Endometrial microvascular endothelial cells (primary cell): ENCODE measurements around the gene FAAP100. TPM values are rescaled to one million over a fixed set of nuclear protein-coding genes. Genes with fewer than 3 reads are reported as not detected.
"Not testable (repeated sequence)": the region's sequence is repeated elsewhere in the genome, so short reads cannot be mapped to it uniquely, and the experiment has no call there.

Experiments used
- in situ Hi-C: cut with HindIII; loops from 2 replicates; pipeline ENCODE4 v1.10.0; 2017; ENCODE audit warnings: low sequenced_read_pairs, low pct_unique_long_range_greater_than_20kb; ENCODE audit errors: inconsistent ontology term
- total RNA-seq: library from RNA; depleted of rRNA; stranded (reverse); fragments of >200 nt; gene quantifications from one replicate; pipeline ENCODE4 v1.2.3, GENCODE V29; 2015; ENCODE audit errors: inconsistent ontology term

Gene FAAP100
- total RNA-seq, 1 donor from 2014 or later = 41.1 TPM

DNA sequence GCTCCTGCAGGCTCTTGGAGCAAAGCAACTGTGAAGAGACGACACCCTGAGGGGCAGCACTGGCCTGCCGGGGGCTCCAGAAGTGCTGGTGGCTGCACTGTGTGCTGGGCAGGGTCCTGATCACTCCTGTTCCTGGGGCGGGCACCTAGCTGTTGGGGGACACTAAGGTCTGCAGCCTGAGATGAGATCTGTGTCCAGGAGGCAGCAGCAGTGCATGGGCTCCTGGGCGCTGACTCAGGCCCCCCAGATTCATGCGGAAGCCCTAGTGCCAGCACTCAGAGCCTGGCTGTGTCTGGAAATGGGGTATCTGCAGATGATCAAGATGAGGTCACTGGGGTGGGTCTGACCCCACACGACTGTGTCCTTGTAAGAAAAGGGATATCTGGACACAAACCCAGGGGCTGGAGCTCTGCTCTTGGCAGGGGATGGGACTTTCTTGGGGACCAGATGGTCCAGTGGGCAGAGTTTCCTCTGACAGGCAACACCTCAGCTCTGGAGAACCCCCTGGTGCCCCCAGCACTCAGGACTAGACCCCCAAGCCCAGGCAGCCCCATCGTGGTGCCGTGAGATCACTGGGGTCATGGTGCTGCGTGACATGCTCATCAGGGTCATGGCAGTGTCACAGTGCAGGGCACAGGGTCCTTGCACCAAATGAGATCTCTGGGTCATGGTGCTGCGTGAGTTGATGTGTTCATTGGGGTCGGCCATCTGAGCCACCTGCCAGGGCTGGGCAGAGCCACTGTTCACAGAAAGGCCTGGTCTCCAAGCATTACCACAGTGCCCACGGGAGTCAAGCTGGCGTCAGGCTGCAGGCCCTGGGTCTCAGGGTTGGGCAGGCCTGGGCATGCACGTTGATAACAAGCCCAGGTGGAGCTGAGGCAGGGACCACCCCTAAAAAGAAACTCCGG lies 9.5 kb downstream of the FAAP100 start:
- in situ Hi-C loops = no loop called here

DNA sequence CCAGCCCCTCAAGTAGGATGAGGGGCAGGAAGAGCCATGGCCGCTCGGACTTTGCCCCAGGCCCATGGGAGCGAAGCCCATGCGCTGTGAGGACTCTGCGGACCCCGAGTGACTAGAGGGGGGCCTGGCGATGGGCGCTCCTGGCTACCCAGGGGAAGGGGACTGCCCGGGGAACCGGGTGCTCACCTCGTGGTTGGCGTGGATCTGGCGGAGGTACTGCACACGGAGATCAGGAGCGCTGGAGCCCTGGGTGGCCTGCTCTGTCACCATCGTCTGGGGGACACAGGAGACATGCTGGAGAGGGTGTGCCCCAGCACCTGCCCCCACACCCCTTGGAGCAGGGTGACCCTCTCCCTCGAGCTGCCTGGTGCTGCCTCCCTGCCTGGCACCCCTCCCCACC lies 11.0 kb downstream of the FAAP100 start:
- in situ Hi-C loops = no loop called here

DNA sequence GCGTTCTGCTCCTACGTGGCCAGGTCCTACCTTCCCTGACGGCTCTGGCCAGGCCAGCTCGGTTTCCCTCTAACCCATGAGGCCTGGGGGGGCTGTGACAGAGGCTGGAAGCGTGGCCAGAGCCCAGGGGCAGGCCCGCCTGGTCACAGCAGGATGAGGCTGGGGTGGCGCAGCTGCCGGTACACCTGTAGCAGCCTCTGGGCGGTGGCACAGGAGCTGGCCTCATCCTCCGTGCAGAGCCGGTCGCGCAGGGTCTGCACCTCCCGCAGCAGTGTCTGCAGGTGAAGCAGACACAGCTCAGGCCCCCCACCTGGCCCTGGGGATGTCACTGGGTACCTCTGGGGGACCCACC lies 11.5 kb downstream of the FAAP100 start:
- in situ Hi-C loops = no loop called here

DNA sequence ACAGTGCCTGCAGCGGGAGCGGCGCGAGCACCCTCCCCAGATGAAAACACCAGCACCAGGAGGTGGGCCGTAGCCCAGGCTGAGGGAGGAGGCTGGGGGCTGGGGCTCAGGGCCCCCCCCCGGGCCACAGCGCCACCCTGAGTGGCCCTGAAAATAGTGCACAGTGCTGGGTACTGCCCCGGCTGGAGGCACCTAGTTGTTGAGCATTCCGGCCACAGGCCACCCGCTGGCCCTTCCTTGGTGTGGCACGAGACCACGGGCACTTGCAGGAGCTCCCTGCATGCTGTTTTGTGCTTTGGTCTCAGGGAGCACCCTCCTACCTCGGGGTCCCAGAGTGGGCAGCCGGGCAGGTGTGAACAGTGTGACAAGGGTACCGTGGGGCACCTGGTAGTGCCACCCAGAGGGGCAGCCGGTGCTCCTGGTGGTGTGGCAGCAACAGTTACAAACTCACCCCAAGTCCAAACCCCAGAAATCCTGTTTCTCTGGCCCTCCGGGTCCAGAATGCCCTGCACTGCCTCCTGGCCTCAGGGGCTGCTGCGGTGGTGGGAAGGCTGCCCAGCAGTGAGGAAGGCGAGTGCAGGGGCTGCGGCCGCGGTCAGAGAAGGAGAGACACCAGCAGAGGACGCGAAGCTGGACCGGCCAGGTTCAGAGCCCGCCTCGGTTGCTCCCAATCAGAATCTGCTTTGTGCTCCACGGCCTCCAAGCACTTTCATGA lies 12.0 kb downstream of the FAAP100 start:
- in situ Hi-C loops = no loop called here

DNA sequence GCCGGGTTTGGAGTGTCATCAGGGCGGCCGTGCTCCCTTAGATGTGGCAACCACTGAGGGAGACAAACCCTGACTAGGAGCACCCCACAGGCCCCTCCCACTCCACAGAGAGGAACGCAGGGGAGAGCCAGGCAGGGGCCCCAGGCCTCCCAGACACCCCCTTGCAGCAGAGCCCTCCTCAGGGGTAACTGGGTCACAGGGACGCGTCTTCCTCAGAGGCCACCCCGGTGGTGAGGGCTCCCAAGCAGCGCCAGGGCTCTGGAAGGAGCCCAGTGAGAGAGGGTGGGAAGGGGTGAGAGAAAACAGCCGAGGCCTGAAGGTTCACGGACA lies 12.6 kb downstream of the FAAP100 start:
- in situ Hi-C loops = no loop called here

DNA sequence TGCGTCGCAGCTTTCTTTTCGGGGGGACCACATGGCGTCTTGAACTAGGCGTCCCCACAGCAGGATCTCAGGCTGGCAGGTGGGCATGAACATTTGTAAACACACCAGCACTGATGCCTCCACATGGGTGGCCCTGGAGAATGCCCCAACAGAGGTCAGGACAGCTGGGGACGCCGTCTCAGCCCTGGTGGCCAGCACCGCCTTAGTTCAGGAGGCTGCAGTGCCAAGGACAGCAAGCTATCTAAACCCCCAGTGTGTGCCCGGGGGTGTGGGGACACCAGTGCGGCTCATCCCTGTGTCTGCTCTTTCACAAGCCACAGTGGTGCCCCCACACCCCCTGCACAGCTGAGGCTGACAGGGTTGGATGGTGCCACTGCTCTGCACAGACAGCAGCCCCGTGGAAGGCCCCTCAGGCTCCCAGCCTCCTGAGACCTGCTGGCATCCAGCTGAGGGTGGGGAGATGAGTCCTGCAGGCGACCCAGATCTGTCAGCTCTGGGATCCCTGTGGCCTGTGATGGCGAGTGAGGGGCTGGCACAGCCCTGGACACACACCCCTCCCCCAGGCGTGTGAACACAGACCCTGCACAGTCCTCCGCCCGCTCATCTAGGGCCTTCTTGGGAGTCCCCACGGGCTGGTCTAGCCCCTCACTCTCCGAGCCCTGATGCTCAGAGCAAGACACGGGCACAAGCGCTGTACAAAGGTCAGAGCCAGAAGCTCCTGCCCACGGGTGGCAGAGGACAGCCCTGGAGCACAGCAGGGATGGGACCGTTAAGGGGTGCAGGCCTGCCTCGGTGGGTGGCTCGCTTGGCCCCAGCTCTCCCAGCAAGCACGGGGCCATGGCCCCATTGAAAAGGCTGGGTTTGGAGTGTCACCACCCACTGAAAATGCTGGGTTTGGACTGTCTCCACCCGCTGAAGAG lies 13.2 kb downstream of the FAAP100 start:
- in situ Hi-C loops = no loop called here

DNA sequence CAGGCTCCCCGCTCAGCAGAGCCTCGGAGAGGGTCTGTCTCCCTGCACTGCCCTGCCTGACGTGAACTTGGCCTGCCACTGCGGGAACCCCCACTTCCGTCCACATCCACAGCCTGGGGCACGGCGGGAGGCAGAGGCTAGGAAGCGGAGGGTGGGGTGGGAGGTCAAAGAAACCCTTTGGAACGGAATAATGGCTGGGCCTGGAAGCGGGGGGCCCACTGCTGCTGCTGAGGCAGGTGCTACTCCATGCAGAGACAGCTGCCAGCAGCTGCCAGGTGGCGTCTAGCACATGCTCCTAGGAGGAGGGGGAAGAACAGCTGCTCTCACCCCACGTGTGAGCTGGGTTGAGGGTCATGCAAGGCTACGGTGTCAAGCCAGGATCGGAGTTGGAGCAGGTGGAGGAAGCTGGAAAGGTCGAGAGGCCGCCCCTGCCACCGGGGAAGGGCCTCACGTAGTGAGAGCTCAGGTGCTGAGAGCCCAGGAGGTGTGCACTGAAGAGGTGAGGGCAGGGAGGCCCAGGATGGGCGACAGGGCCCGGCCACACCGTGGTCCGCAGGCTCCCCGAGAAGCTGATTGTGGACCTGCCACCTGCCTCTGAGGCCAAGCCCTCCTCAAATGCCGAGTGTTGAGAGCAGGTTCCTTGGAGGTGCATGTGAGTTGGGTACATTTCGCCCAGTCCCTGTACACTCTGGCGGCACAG lies 14.1 kb downstream of the FAAP100 start:
- in situ Hi-C loops = no loop called here

DNA sequence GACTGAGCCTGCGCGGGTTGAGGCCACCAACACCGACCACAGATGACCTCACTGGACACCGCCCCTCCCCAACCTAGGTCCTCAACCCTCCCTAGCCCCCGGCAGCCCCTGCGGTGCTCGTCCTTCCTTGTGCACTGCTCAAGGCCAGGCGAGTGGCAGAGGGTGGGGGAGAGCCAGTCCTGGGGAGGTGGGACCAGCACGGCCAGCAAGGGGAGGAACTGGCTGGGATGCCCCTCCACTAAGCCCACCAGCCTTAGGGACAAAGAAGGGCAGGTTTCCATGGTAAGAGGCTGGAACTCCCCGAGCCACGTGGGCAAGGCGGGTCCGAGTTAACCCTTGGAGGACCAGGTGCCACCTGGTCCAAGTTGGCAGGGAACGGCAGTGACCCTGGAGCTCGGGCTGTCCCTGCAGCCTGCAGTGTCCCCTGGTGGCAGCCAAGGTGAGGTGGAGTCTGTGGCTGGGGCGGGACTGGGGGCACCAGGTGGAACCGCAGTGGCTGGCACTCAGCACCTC lies 14.8 kb downstream of the FAAP100 start:
- in situ Hi-C loops = no loop called here

DNA sequence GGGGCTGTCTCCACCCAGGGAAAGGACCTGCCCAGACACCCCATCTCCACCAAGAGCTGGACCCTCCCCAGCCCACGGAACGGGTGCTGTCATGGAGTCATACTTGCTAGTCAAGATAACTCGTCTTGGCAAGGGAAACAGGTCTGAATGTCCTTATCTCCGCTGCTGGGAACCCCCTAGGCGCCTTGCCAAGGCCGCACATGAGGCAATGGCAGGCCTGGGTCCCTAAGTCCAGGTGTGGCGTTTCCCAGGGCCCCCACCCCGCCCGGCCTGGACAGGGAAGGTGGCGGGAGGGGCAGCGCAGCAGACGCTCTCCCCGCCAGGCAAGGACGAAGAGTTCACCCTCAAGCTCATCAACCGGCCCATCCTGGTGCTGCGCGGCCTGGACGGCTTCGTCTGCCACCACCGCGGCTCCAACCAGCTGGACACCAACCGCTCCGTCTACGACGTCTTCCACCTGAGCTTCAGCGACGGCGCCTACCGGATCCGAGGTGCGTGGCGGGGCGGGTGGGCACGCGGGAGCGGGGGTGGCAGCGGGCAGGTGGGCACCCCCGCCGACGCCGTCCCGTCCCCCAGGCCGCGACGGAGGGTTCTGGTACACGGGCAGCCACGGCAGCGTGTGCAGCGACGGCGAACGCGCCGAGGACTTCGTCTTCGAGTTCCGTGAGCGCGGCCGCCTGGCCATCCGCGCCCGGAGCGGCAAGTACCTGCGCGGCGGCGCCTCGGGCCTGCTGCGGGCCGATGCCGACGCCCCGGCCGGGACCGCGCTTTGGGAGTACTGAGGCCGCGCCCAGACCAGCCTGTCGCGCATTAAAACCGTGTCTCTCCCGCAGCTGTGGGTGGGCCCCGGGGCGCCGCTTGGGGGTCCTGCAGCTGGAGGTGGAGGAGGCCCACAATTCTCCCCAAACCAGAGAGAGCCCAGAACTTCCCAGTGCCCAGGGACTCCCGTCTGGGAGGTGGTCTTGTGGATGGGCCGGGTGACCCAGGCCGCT lies 15.6 kb downstream of the FAAP100 start:
- in situ Hi-C loops = no loop called here

DNA sequence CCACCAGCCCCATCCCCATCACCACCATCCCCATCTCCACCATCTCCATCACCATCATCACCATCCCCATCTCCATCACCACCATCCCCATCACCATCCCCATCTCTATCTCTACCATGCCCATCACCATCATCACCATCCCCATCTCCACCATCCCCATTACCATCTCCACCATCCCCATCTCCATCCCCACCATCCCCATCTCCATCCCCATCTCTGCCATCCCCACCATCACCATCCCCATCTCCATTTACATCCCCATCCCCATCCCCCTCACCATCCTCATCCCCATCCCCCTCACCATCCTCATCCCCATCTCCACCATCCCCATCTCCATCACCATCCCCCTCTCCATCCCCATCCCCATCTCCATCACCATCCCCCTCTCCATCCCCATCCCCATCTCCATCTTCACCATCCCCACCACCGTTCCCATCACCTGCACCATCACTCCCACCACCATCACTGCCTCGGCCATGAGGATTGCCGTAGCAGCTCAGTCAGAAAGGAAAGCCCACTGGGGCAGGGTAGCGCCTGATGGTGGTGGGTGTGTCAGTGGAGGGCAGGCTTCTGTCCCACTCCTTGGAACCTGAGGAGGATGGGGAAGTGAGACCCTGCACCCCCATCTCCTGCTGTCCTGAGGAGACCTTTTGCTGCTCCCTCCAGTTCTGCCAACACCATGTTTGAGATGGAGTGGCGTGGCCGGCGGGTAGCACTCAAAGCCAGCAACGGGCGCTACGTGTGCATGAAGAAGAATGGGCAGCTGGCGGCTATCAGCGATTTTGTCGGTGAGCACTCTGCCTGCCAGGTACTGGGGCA lies 16.5 kb downstream of the FAAP100 start:
- in situ Hi-C loops = no loop called here

DNA sequence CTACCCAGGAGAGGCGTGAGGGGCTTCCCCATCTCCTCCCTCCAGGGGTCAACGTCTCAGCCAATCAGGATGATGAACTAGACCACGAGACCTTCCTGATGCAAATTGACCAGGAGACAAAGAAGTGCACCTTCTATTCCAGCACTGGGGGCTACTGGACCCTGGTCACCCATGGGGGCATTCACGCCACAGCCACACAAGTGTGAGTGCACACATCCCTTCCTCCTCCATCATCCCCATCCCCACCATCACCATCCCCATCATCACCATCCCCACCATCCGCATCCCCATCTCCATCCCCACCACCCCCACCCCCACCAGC lies 17.2 kb downstream of the FAAP100 start:
- in situ Hi-C loops = no loop called here

DNA sequence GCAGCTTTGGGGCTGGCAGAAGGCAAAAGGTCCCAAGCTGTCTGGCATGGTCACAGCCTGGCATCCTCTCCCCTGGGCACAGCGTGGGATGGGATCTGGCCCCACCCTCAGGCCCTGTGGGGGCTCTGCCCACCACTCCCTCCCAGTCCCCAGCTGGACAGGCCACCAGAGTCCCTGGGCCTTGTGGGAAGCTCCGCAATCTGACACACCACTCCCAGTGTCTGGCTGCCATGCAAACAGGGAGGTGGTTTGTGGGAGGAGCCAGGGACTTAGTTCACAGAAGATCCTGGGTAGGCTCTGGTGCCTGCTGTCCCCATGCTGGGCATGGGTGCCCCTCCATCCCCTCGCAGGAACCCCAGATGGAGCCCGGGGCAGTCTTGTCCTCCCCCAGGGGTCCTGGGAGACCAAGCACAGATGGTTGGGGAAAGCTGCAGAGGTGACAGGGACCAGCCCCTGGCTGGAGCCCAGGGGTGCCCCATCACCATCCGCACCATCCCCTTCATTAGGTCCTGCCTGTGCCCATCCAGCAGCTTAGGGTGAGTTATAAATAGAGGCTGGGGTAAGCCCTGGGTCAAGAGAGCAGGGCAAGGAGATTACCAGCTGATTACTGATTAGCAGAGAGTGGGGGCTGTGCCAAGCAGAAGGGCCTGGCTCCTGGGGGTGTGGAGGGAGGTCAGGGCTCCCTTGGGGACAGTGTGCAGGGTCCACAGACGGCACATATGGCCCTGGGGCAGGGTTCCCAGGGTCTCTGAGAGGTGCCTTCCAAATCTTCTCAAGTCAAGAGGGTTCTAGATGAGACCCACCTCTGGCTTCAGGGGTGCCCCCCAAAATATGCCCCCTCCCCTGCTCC lies 17.8 kb downstream of the FAAP100 start:
- in situ Hi-C loops = no loop called here

DNA sequence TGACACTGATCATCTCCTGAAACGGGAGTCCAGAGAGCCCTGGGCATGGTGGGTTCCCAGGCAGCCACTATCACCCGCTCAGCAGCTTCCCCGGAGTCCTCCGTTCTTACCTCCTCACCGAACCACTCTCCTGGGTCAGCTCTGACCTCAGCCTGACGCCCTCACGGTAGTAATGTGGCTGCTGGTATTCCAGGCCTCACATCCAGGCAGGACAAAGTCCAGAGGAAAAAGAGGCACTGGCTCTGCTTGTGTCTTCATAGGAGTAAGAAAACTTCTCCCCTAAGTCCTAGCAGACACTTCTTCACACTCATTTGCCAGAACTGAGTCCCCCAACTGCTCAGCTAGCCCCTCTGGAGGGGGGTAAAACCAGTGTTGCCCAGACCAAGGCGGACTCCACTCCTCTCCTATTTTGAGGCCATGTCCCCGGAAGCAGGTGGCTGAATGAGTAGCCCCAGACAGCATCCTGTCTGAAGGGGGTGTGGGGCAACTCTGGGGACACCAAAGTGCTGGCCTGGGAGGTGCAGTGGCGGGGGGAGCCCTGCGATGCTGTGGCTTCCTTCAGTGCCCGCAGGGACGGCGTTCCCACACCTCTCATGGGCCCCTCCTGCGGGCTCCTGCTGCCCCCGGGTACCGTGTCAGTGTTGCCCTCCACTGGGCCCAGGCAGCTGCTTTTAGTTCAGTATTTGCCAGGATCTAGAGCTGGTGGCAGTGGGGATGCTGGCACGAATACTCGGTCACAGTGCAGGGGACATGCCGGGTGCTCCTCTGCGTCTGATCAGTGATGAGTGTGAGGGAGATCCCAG lies 18.6 kb downstream of the FAAP100 start:
- in situ Hi-C loops = no loop called here

DNA sequence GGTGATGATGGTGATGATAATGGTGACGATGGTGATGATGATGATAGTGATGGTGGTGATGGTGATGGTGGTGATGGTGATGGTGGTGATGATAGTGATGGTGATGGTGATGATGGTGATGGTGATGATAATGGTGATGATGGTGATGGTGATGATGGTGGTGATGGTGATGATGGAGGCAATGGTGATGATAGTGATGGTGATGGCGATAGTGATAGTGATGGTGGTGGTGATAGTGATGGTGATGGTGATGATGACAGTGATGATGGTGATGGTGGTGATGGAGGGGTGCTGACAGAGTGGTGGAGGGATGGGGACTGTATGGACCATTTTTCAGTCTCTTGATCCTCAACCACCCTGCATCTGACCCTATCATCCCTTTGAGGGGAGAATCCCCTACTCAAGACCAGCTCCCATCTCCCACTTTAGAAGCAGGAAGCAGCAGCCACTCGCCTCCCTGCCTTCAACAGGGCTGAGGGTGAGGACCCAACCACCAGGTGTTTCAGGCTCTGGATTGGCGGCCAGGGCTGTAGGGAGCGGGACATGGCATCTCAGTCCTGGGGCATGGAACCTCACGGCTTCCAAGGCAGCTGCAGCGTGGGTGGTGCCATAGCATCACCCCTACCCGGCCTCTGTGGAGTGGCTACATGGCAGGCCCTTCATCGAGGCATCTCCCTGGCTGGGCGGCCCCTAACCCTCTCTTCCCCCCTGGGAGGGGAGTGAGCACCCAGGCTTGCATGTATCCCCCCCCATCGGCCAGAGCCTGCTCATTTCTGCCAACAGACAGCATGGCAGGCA lies 19.5 kb downstream of the FAAP100 start:
- in situ Hi-C loops = no loop called here

DNA sequence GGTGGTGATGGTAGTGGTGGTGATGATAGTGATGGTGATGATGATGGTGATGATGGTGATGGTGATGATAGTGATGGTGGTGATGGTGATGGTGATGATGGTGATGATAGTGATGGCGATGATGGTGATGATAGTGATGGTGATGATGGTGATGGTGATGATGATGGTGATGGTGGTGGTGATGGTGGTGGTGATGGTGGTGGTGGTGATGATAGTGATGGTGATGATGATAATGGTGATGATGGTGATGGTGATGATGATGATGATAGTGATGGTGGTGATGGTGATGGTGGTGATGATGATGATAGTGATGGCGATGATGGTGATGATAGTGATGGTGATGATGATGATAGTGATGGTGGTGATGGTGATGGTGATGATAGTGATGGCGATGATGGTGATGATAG lies 20.2 kb downstream of the FAAP100 start:
- in situ Hi-C loops = not testable (repeated sequence)
